Mammary epithelial cell (primary cell): ENCODE results near the gene ADCY9.

Experiments
- EZH2 ChIP-seq: IDR thresholded peaks from 2 replicates; pipeline ENCODE4 v1.6.1; 2012; ENCODE audit warnings: low read length, inconsistent platforms, borderline replicate concordance
- TF ChIP-seq, protein P1 (sequence below), 2 donors: IDR thresholded peaks in 1 of 2; conservative IDR thresholded peaks in 1 of 2; 2 replicates each; pipeline ENCODE4 v1.5.1; 2011 to 2012; ENCODE audit warnings: inconsistent platforms in 2 of 2, low read length in 2 of 2, mild to moderate bottlenecking in 2 of 2, control low read depth in 1 of 2, low read depth in 1 of 2; ENCODE audit not compliant: insufficient read depth in 1 of 2; ENCODE audit errors: extremely low read depth in 1 of 2

DNA sequence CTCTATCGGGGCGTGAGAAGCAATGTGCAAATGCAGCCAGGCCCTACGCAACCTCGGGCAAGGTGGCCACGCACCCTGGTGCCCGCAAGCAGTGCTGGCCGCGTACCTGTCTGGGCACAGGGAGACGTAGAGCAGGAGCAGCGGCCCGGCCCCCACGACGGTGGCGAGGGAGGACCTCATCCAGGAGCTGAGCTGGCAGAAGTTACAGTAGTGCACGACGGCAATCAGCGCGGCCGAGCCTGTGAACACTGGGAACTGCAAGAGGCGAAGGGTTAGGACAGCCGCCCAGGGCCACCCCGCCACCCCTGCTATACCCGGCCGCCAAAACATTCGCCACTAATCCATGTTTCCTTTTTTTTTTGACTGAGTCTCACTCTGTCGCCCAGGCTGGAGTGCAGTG lies 138.9 kb downstream of the ADCY9 start:
- TF ChIP-seq, protein P1, sequence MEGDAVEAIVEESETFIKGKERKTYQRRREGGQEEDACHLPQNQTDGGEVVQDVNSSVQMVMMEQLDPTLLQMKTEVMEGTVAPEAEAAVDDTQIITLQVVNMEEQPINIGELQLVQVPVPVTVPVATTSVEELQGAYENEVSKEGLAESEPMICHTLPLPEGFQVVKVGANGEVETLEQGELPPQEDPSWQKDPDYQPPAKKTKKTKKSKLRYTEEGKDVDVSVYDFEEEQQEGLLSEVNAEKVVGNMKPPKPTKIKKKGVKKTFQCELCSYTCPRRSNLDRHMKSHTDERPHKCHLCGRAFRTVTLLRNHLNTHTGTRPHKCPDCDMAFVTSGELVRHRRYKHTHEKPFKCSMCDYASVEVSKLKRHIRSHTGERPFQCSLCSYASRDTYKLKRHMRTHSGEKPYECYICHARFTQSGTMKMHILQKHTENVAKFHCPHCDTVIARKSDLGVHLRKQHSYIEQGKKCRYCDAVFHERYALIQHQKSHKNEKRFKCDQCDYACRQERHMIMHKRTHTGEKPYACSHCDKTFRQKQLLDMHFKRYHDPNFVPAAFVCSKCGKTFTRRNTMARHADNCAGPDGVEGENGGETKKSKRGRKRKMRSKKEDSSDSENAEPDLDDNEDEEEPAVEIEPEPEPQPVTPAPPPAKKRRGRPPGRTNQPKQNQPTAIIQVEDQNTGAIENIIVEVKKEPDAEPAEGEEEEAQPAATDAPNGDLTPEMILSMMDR (conservative IDR thresholded peaks at IDR 0.05 in 1 of 2, IDR thresholded peaks at IDR 0.05 in 1 of 2; ENCODE audit: extremely low read depth in 1 of 2, insufficient read depth in 1 of 2, low read depth in 1 of 2, low read length in 2 of 2): no peak
- no peak for TF ChIP-seq EZH2
